Activated T-cell treated with anti-CD3 and anti-CD28 coated beads, Interleukin-2, amount 50 U/mL, for 1 hour (primary cell): Measurements from ENCODE around the gene SH2D1A.
"Not testable (repeated sequence)": the region's sequence is repeated elsewhere in the genome, so short reads cannot be mapped to it uniquely, and the experiment has no call there.

Experiments
- DNase-seq: peaks from one replicate; pipeline ENCODE4 v3.0.0-alpha.2; 2020

Gene SH2D1A

GRCh38 chrX:124346117-124346876 is at the start of gene SH2D1A:
TSS of gene SH2D1A (plus strand) at chrX:124346563. CDS start at chrX:124346643, 80 bp downstream.
- DNase-seq, result peak; percentile 43

GRCh38 chrX:124299323-124299722 is 47.0 kb upstream of the SH2D1A start:
- DNase-seq, result not testable (repeated sequence)

- no peak for DNase-seq
Observed at GRCh38 chrX:124300405-124300804, 46.0 kb upstream of the SH2D1A start.

GRCh38 chrX:124307253-124307907 is 39.0 kb upstream of the SH2D1A start:
- no peak for DNase-seq

- no peak for DNase-seq
Observed at GRCh38 chrX:124325732-124326131, 20.6 kb upstream of the SH2D1A start.

- no peak for DNase-seq
Observed at GRCh38 chrX:124328765-124329164, 17.6 kb upstream of the SH2D1A start.

GRCh38 chrX:124332481-124333424 is 13.6 kb upstream of the SH2D1A start, which contains the start of gene TEX13D:
TSS of gene TEX13D (plus strand) at chrX:124332660. CDS start at chrX:124332918, 258 bp downstream.
- no peak for DNase-seq

- DNase-seq, result no peak
Observed at GRCh38 chrX:124333862-124334261, 12.5 kb upstream of the SH2D1A start.

- DNase-seq, result not testable (repeated sequence)
Observed at GRCh38 chrX:124334555-124334954, 11.8 kb upstream of the SH2D1A start.

GRCh38 chrX:124335598-124335997 is 10.8 kb upstream of the SH2D1A start:
- no peak for DNase-seq

GRCh38 chrX:124337916-124338315 is 8.4 kb upstream of the SH2D1A start:
- no peak for DNase-seq

- no peak for DNase-seq
Observed at GRCh38 chrX:124338733-124339514, 7.4 kb upstream of the SH2D1A start.

- no peak for DNase-seq
Observed at GRCh38 chrX:124341396-124342132, 4.8 kb upstream of the SH2D1A start.

GRCh38 chrX:124342174-124342867 is 4.0 kb upstream of the SH2D1A start:
- no peak for DNase-seq

- DNase-seq, result no peak
Observed at GRCh38 chrX:124343016-124343415, 3.3 kb upstream of the SH2D1A start.

GRCh38 chrX:124344246-124344645 is 2.1 kb upstream of the SH2D1A start:
- no peak for DNase-seq

- no peak for DNase-seq
Observed at GRCh38 chrX:124346877-124347241, 496 bp downstream of the SH2D1A start.

- no peak for DNase-seq
Observed at GRCh38 chrX:124347242-124347641, 879 bp downstream of the SH2D1A start.

GRCh38 chrX:124348182-124348581 is 1.8 kb downstream of the SH2D1A start:
- no peak for DNase-seq

- DNase-seq, result no peak
Observed at GRCh38 chrX:124348885-124349453, 2.6 kb downstream of the SH2D1A start.

- no peak for DNase-seq
Observed at GRCh38 chrX:124354648-124355047, 8.3 kb downstream of the SH2D1A start.
